Uterus (tissue), 2 donors: ENCODE measurements around the gene EHF.

Experiments used
- CTCF ChIP-seq, 4 experiments: fragments of 200-600 bp in 2 of 4; fragments of 450-650 bp in 2 of 4; sonication (generic) in 2 of 4; IDR thresholded peaks; one replicate each; pipeline ENCODE4 v1.5.1; 2016 to 2019; ENCODE audit warnings: antibody characterized with exemption in 4 of 4, mild to moderate bottlenecking in 2 of 4, moderate library complexity in 1 of 4
- POLR2A ChIP-seq, 2 donors: fragments of 450-650 bp; IDR thresholded peaks; one replicate each; pipeline ENCODE4 v1.6.1; 2016; ENCODE audit warnings: antibody characterized with exemption in 2 of 2, mild to moderate bottlenecking in 1 of 2, moderate library complexity in 1 of 2

GRCh38 chr11:34644669-34645406 lies 23.9 kb downstream of the EHF start:
- TF ChIP-seq CTCF (IDR thresholded peaks at IDR 0.05) (no peak), POLR2A (IDR thresholded peaks at IDR 0.05) (no peak)
